ENCODE measurements around the gene C2orf74.
A peak's percentile ranks its signal among the peaks of the same experiment; 100 is the strongest.
"Not testable (repeated sequence)": the region's sequence is repeated elsewhere in the genome, so short reads cannot be mapped to it uniquely, and the experiment has no call there.

The C2orf74 gene

GRCh38 chr2:61184263-61184662 is 22.3 kb downstream of the C2orf74 start:
- H3K4me3 ChIP-seq (ENCODE audit: low read depth, low read length) = no peak overlapping the region
- TF ChIP-seq CTCF (conservative IDR thresholded peaks at IDR 0.05; ENCODE audit: low read depth, low read length) = no peak
- no peak for DNase-seq (ENCODE audit: low read depth)

- no peak for TF ChIP-seq CTCF (conservative IDR thresholded peaks at IDR 0.05; ENCODE audit: low read depth, low read length)
- H3K4me3 ChIP-seq (ENCODE audit: low read depth, low read length) = no peak overlapping the region
- DNase-seq (ENCODE audit: low read depth) = no peak
Measured at GRCh38 chr2:61185231-61185728, 23.3 kb downstream of the C2orf74 start.

GRCh38 chr2:61187085-61187484 is 25.1 kb downstream of the C2orf74 start:
- DNase-seq (ENCODE audit: low read depth) = no peak
- no peak overlapping the region for H3K4me3 ChIP-seq (ENCODE audit: low read depth, low read length)
- TF ChIP-seq CTCF (conservative IDR thresholded peaks at IDR 0.05; ENCODE audit: low read depth, low read length) = no peak

GRCh38 chr2:61193670-61194561 is 31.9 kb downstream of the C2orf74 start:
- no peak for TF ChIP-seq CTCF (conservative IDR thresholded peaks at IDR 0.05; ENCODE audit: low read depth, low read length)
- DNase-seq (ENCODE audit: low read depth) = peak; percentile 23
- no peak overlapping the region for H3K4me3 ChIP-seq (ENCODE audit: low read depth, low read length)

GRCh38 chr2:61194646-61195045 is 32.7 kb downstream of the C2orf74 start:
- H3K4me3 ChIP-seq (ENCODE audit: low read depth, low read length); DNase-seq (ENCODE audit: low read depth): not testable (repeated sequence)

GRCh38 chr2:61196671-61197070 is 34.7 kb downstream of the C2orf74 start:
- DNase-seq (ENCODE audit: low read depth) = no peak
- no peak for TF ChIP-seq CTCF (conservative IDR thresholded peaks at IDR 0.05; ENCODE audit: low read depth, low read length)

GRCh38 chr2:61205132-61205531 is 43.1 kb downstream of the C2orf74 start:
- DNase-seq (ENCODE audit: low read depth) = no peak
- no peak for TF ChIP-seq CTCF (conservative IDR thresholded peaks at IDR 0.05; ENCODE audit: low read depth, low read length)

More at GRCh38 chr2:61196671-61197070, 34.7 kb downstream of the C2orf74 start:
- H3K4me3 ChIP-seq (ENCODE audit: low read depth, low read length) = no peak overlapping the region

More at GRCh38 chr2:61205132-61205531, 43.1 kb downstream of the C2orf74 start:
- H3K4me3 ChIP-seq (ENCODE audit: low read depth, low read length) = no peak overlapping the region
